HG03025 (cell line): Measurements from ENCODE around the gene RASA2.

Source experiments
- ATAC-seq: cut with Tn5 transposase; IDR thresholded peaks from one replicate; pipeline ENCODE4 v1.9.1; 2021; ENCODE audit warnings: mild to moderate bottlenecking, moderate library complexity; ENCODE audit not compliant: unreplicated experiment, low FRiP score

The RASA2 gene

GRCh38 chr3:141486746-141487520, at the start of gene RASA2:
TSS of gene RASA2 (plus strand) at chr3:141487027. CDS start at chr3:141487084, 57 bp downstream.
- peak; percentile 69 for ATAC-seq

GRCh38 chr3:141439589-141439988, 47.2 kb upstream of the RASA2 start:
- ATAC-seq: no peak

- no peak for ATAC-seq
These were observed 45.9 kb upstream of the RASA2 start for GRCh38 chr3:141440942-141441341.

DNA sequence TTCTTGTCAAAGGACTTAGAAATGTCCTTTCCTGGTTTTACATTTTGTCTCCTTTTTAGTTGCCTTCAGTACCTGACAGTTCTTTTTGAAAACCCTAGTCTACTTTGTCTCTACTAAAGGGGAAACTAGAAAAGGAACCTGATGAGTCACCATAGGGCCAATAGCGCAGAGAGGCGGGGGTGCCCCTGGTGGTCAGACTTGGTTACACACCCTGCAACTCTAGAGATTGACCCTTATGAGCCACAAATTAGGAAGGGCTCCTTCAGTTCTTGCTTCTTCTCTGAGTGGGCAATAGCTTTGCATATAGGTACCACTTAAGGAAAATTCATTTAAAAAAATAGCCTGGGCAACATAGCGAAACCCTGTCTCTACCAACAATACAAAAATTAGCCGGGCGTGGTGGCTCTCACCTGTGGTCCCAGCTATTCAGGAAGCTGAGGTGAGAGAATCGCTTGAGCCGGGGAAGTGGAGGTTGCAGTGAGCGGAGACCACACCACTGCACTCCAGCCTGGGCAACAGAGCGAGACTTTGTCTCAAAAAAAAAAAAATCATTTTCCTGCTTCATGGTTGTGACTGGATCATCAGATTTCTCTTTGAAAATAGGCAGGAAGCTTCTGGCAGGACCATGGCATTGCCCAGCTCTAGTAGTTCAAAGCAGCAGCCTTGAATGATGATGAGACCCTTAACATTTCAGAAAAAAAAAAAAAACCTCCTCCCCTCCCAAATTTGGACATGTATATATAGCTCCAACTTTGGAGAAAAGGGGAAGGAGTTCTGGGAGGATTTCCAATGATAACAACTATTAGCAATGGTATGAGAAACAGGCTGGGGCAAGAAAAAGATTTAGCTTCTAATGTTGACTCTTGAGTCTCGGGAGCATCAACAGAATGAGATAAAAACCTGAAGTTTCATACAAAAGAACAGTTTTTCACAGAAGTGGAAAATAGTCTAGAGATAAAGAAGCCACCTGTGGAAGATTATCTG, 45.2 kb upstream of the RASA2 start:
- peak; percentile 94 for ATAC-seq

DNA sequence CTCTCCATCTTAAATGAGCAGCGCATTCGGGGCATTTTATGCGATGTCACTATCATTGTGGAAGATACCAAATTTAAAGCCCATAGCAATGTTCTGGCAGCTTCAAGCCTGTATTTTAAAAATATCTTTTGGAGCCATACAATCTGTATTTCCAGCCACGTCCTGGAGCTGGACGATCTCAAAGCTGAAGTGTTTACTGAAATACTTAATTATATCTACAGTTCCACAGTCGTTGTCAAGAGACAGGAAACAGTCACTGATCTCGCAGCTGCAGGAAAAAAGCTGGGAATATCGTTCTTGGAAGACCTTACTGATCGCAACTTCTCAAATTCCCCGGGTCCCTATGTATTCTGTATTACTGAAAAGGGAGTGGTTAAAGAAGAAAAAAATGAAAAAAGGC, 44.4 kb upstream of the RASA2 start:
- no peak for ATAC-seq

GRCh38 chr3:141442914-141443313, 43.9 kb upstream of the RASA2 start:
- ATAC-seq: no peak

- ATAC-seq: no peak
These were observed 42.1 kb upstream of the RASA2 start for GRCh38 chr3:141444586-141445285.

- ATAC-seq: no peak
These were observed 40.8 kb upstream of the RASA2 start for GRCh38 chr3:141445990-141446389.

DNA sequence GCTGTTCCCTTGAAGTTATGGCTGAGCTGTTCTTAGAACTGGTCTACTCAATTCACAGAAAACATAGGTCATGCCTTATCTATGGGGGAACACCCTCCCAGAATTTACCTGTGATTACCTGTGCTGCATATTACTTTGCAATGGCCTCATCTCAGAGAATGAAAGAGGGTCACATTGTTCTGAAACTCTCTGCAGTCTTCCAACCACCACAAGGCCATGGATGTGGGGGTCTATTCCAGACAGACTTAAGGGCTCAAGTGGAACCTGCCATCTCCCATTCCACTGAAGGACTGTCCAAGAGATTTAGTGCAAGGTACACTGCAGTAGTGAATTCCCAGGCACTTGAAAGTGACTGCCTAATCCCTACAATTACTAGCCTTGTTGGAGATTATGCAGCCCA, 40.1 kb upstream of the RASA2 start:
- ATAC-seq: no peak

DNA sequence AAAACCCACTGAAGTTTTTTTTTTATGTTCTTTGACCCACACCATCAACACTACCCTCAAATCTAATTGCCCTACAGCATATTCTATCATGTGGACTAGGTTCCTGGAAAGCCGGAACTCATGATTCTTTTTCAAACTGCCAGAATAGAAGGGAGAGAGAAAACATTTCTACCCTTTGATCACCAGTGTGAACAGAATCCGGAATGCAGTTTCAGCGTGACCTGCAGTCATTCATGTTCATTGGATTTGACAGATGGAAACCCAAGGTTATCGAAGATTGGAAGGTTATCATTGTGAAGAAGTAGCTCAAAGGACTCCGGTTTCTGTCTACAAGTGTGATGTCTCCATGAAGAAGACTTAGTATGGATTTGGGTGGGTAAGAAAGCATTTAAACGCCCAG, 39.4 kb upstream of the RASA2 start:
- no peak for ATAC-seq

- no peak for ATAC-seq
These were observed 38.1 kb upstream of the RASA2 start for GRCh38 chr3:141448606-141449220.

DNA sequence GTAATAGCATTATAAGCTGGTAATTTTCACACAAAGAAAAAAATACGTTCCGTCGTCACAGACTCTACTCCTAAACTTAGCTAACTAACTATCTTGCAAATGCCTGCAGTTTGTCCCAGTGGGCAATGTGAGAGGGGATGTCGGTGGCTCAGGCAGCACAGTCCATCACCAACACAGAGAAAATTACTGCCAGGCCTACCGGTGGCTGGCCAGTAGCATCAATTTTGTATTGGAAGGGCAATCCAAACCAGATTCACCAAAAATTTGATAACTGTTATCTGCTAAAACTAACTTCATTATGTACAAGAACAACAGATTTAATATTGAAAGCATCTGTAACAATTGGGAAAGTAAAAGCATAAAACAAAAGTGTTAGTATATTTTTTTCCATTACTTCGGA, 37.4 kb upstream of the RASA2 start:
- no peak for ATAC-seq

- ATAC-seq: no peak
These were observed 36.0 kb upstream of the RASA2 start for GRCh38 chr3:141450727-141451375.

DNA sequence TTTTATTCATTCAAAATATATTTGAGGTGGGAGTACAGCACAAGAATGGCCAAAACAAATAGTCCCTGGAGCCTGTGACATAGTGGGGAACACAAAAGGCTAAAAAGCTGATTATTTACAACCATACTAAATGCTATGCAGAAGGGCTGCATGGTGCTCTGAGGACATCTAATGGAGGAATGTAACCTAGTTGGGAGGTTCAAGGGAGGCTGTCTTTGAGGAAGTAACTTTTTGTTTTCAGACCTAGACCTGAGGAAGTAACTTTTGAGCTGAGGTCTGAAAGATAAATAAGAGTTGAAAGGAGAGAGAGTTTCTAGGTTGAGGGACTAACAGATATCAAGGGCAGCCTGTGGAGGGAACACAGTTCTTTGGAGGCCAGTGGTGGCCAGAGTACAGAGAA, 34.8 kb upstream of the RASA2 start:
- ATAC-seq: peak; percentile 66

DNA sequence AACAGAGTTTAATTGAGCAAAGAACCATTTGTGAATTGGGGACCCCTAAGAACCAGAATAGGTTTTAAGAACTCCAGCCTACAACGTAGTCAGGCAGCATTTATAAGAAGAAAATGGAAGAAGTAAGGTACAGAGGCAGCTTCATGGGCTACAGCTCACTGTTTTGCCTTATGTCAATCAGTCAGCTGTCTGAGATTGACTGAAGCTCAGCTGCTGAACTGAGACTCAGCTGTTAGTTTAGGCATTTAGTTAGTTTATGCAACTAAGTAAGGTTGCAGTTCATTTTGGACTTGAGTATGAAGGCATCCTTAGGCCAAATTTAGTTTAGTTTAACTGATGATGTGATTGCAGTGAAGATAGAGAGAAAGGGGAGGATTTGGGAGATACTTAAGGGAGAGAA, 34.1 kb upstream of the RASA2 start:
- ATAC-seq: no peak

GRCh38 chr3:141454054-141454453, 32.8 kb upstream of the RASA2 start:
- ATAC-seq: no peak

- no peak for ATAC-seq
These were observed 31.8 kb upstream of the RASA2 start for GRCh38 chr3:141454906-141455602.

GRCh38 chr3:141455603-141456300, 31.1 kb upstream of the RASA2 start:
- no peak for ATAC-seq

DNA sequence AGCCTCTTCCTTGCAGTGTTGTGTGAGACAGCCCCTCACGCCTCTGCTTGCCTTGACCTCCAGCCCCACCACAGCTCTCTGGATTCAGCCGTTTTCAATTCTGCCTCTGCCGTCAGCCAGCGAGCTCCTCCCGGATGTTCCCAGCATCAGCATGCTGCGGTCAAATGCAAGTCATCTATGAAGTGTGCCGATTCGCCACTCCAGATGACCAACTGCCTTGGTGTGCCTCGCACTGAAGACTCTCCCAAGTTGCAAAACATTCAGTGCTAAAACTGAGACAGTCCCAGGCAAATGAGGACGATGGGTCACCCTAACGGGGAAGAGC, 30.6 kb upstream of the RASA2 start:
- no peak for ATAC-seq
